Heart right ventricle (tissue), 16 donors: ENCODE measurements around the gene PRPSAP2. TPM values are rescaled to one million over a fixed set of nuclear protein-coding genes. Genes with fewer than 3 reads are reported as not detected.
A peak's percentile ranks its signal among the peaks of the same experiment; 100 is the strongest.

Experiments
- ATAC-seq, 8 donors: fragments of 200-7000 bp; cut with Tn5 transposase; one replicate each; pipeline ENCODE4 v1.9.1; 2020; ENCODE audit warnings: mild to moderate bottlenecking in 8 of 8, moderate library complexity in 8 of 8, moderate number of reproducible peaks in 1 of 8
- DNase-seq, 2 donors: peaks; one replicate each; pipeline ENCODE4 v3.0.0-alpha.2; 2020
- H3K27ac ChIP-seq, 10 donors: fragments of 200-600 bp; sonication (generic) in 2 of 10; one replicate each; pipeline versions ENCODE4 v1.5.0 to v1.8.0; 2020 to 2022; ENCODE audit warnings: mild to moderate bottlenecking in 3 of 10
- H3K27me3 ChIP-seq, 7 donors: fragments of 200-600 bp; one replicate each; pipeline ENCODE4 v1.8.0; 2021 to 2022; ENCODE audit warnings: mild to moderate bottlenecking in 2 of 7
- H3K36me3 ChIP-seq, 9 donors: fragments of 200-600 bp; sonication (generic) in 1 of 9; one replicate each; pipeline versions ENCODE4 v1.5.0 to v1.8.0; 2020 to 2022; ENCODE audit warnings: mild to moderate bottlenecking in 2 of 9
- H3K4me1 ChIP-seq, 9 donors: fragments of 200-600 bp; sonication (generic) in 1 of 9; one replicate each; pipeline versions ENCODE4 v1.5.0 to v1.8.0; 2020 to 2022; ENCODE audit warnings: mild to moderate bottlenecking in 4 of 9
- H3K4me3 ChIP-seq, 10 donors: fragments of 200-600 bp; sonication (generic) in 2 of 10; one replicate each; pipeline versions ENCODE4 v1.5.0 to v1.8.0; 2020 to 2022; ENCODE audit warnings: mild to moderate bottlenecking in 7 of 10, moderate library complexity in 2 of 10
- H3K9me3 ChIP-seq, 11 donors: fragments of 200-600 bp in 10 of 11; sonication (generic) in 2 of 11; one replicate each; pipeline versions ENCODE4 v1.5.0 to v1.8.0; 2013 to 2022; ENCODE audit warnings: mild to moderate bottlenecking in 2 of 11, control low read depth in 1 of 11, moderate library complexity in 1 of 11
- WGBS, 2 donors: extraction: QIAGEN DNeasy Blood & Tissue Kit; methylation state at CpG; one replicate each; pipeline ENCODE4 v1.1.7; 2013; ENCODE audit warnings: inconsistent platforms in 1 of 2; 5-methylcytosine and 5-hydroxymethylcytosine counted together
- intact Hi-C, 10 donors: fragments of 100-400 bp; cut with DNase I; formaldehyde crosslinking; loops; one replicate each; pipeline versions ENCODE4 v1.11.1 to v1.14.2; 2022
- polyA plus RNA-seq, 2 donors: library from polyadenylated mRNA; stranded (reverse); fragments of 200-250 nt; gene quantifications; one replicate each; pipeline ENCODE4 v1.2.3, GENCODE V29; 2013
- total RNA-seq, 10 donors: library from RNA; stranded (reverse); fragmentation: NEBNext Ultra II Directional in 3 of 10; extraction: Animal tissue kit (Norgen Biotek cat#: 25700) in 3 of 10; gene quantifications; one replicate each; pipeline versions ENCODE4 v1.2.1 to v1.2.4, GENCODE V29; 2021 to 2023
- TF ChIP-seq, protein P1 (sequence below), 9 donors: fragments of 200-600 bp; sonication (generic) in 2 of 9; IDR thresholded peaks; one replicate each; pipeline versions ENCODE4 v1.5.0 to v1.8.0; 2021 to 2022; ENCODE audit warnings: antibody characterized with exemption in 9 of 9, mild to moderate bottlenecking in 5 of 9, moderate library complexity in 1 of 9
- donor health status: Arrhythmogenic right ventricular cardiomyopathy.
- donor health status: ischemic (EF 13 %, LVEDD 7.1; RV severe dilation, severe dysfunction).
- donor health status: healthy with polysubstance abuse.
- donor health status: DM: no; HTN: yes; CAD: no.
- donor health status: DM: no; HTN: no; CAD: no.
- donor health status: ischemic (EF 25% LVEDD 6.9; RV normal size, moderate dysfunction).
- donor health status: ischemic (EF 25% LVEDD 5.7; RV mildly dilated, moderate dysfunction).
- donor health status: healthy.
- donor health status: DM: yes; HTN: yes; CAD: no.
- donor health status: Ischemic cardiomyopathy.
- donor health status: ischemic (EF 35%, LVEDD 5.7; RV mildly dilated, moderate dysfunction).
- donor health status: nonischemic (EF 11% LVEDD 7.7; RV severe dilation, severe dysfunction).
- donor health status: DM: yes; HTN: yes; CAD: no.
- donor health status: PGD.
- donor health status: ischemic (EF 29% LVEDD 5.4; RV normal size, mild dysfunction).
- donor health status: nonischemic (EF 23%, LVEDD 6.1; RV moderate dilation, normal function).

PRPSAP2 gene
- total and polyA plus RNA-seq, 12 donors = 12.8 to 23.2 (median 17.4) TPM

DNA sequence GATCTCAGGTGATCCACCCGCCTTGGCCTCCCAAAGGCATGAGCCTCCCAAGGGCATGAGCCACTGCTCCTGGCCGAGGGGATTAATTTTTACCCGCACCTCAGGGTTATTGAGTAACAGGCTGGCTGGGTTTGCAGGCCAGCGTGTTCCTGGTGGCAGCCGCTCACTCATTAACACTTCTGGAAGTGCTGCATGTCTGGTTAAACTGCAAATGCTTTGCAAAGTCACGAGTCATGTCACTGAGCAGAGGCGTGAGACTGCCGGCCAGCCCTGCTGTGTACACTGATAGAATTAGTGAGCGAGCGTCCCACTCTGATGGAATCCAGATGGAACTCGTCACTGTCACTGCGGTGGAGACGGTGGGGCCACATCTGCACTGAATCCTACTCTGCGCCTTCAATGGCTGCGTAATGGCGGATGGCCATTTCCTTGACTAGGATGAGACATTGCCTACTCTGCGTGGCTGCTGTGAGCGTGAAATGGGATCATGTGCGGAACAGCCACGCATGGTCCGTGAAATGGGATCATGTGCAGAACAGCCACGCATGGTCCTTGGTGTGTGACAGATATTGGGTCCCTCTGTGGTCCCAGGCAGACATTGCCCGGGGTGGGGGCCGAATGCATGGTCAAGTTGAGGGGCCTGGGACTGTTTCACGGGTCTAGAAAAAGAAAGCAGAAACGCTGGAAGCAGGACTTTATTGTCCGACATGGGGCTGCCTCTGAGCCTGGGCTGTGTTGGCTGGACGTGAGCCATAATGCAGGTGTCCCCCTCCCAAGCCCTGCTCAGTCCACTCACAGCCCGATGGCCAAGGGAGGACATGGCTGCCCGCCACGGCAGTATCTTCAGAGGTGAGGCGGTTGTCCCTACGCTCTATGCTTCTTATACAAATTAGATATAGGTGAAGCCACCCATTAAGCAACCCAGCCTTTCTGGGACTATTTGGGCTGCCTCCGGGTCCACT, 93.3 kb downstream of the PRPSAP2 start:
- whole genome bisulfite sequencing, 2 donors = 67 to 69% methylated on average over 34 of the region's 34 CpGs
- intact Hi-C loops = no loop called here
- H3K36me3 ChIP-seq = no peaks in the 10 kb centered on the region
- TF ChIP-seq, protein P1, sequence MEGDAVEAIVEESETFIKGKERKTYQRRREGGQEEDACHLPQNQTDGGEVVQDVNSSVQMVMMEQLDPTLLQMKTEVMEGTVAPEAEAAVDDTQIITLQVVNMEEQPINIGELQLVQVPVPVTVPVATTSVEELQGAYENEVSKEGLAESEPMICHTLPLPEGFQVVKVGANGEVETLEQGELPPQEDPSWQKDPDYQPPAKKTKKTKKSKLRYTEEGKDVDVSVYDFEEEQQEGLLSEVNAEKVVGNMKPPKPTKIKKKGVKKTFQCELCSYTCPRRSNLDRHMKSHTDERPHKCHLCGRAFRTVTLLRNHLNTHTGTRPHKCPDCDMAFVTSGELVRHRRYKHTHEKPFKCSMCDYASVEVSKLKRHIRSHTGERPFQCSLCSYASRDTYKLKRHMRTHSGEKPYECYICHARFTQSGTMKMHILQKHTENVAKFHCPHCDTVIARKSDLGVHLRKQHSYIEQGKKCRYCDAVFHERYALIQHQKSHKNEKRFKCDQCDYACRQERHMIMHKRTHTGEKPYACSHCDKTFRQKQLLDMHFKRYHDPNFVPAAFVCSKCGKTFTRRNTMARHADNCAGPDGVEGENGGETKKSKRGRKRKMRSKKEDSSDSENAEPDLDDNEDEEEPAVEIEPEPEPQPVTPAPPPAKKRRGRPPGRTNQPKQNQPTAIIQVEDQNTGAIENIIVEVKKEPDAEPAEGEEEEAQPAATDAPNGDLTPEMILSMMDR (IDR thresholded peaks at IDR 0.05) = no peak
- ATAC-seq = peak; percentile 43 to 88 (median 65)
- H3K4me3 ChIP-seq = no peak overlapping the region
- peak overlapping the region in 2 of 10 donors; percentile 23 to 27 for H3K27ac ChIP-seq
- H3K27me3 ChIP-seq = no peaks in the 10 kb centered on the region
- H3K9me3 ChIP-seq = no peaks in the 10 kb centered on the region
- peaks cover 0 to 23% (median 9%) of the 10 kb centered on the region in 9 donors for H3K4me1 ChIP-seq
- no peak for DNase-seq

DNA sequence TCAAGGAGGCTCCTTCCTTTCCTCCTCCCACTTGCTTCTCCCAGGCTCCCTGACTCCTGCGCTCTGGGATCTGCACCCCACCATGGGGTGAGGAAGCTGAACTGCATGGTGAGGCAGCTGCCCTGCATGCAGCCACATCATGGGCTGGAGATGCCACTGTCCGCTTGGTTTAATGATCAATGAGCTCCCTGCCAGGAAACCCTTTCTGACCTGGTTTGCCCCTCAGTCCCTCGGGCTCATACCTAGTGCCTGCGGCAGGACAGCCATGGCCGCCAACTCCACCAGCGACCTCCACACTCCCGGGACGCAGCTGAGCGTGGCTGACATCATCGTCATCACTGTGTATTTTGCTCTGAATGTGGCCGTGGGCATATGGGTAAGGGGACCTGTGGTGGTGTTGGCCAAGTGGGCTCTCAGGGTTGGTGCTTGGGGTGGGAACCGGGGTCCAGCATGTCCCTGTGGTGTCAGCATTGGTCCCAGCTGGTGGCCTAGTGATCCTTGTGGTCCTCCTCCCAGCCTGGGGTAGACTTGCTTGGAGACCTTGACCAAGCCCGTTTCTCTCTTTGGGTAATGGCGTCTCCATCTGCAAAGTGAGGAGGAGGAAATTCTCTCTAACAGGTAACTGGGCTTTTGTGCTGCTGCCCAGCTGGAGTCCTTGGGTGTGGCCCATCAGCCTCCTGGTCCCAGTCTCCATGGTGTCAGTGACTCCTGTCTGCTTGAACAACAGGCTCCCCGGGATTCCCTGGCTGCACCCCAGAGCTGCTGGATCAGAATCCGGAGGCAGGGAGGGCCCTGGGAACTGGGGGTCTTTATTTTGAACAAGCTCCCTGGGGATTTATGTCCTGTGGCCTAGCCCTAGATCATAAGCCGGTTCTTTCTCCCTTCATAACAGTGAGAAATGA, 94.3 kb downstream of the PRPSAP2 start, which contains the start of gene SLC5A10:
Gene SLC5A10, plus strand, starts transcription at position 225 of the 902 bp plus-strand sequence. Its CDS starts 41 bp downstream, at position 266.
- 84 to 93% methylated on average over 16 to 17 of the region's 17 CpGs for WGBS, 2 donors
- TF ChIP-seq, protein P1 (IDR thresholded peaks at IDR 0.05) = peak in 1 of 9 donors; percentile 7
- no peak within 1 kb of the TSS for H3K4me3 ChIP-seq
- DNase-seq (no peak), ATAC-seq (no peak)
- peaks cover 0 to 23% (median 9%) of the 10 kb centered on the region in 9 donors for H3K4me1 ChIP-seq
- intact Hi-C loops = no loop called here
- no peaks in the 10 kb centered on the region for H3K9me3 ChIP-seq
- no peaks in the 10 kb centered on the region for H3K36me3 ChIP-seq
- peak within 1 kb of the TSS in 1 of 10 donors; percentile 23 for H3K27ac ChIP-seq
- no peaks in the 10 kb centered on the region for H3K27me3 ChIP-seq

DNA sequence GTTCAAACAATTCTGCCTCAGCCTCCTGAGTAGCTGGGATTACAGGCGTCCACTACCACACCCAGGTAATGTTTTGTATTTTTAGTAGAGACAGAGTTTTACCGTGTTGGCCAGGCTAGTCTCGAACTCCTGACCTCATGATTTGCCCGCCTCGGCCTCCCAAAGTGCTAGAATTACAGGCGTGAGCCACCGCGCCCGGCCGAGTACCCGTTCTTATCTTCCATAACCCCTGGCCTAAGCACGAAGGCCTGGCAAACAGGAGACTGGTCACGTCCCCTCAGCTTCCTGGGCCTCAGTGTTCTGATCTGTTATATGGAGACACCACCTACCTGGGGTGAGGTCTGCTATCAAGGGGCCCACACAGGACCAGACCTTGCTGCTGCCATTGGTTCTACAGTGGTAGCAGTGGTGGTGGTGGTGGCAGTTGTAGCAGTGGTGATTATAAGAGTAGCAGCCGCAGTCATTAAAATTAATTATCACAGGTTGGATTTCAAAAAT, 95.3 kb downstream of the PRPSAP2 start:
- no peak overlapping the region for H3K4me3 ChIP-seq
- no peaks in the 10 kb centered on the region for H3K9me3 ChIP-seq
- intact Hi-C loops = no loop called here
- H3K36me3 ChIP-seq = no peaks in the 10 kb centered on the region
- ATAC-seq (no peak), DNase-seq (no peak)
- WGBS, 2 donors = 93 to 94% methylated on average over 14 of the region's 14 CpGs
- peaks cover 0 to 23% (median 9%) of the 10 kb centered on the region in 9 donors for H3K4me1 ChIP-seq
- no peak overlapping the region for H3K27ac ChIP-seq
- no peaks in the 10 kb centered on the region for H3K27me3 ChIP-seq
- TF ChIP-seq, protein P1 (IDR thresholded peaks at IDR 0.05) = no peak

DNA sequence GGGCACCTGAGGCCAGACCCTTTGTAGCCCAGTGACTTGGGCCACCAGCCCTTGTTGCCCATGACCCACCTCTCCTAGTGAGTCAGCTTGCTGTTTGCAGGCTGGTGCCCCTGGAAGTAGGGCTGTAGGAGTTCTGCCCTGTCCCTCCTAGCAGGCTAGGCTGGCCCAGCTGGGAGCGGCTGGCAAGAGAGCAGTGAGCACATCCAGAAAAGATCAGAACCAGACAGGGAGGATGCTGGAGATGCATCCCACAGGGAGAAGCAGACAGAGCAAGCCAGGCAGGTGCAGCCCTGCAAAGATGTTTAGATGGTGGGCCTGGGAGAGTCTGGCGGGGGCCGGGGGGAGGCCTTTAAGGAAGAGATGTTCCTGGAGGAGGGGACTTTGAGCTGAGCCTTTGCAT, 96.4 kb downstream of the PRPSAP2 start:
- intact Hi-C loops = no loop called here
- ATAC-seq (no peak), DNase-seq (no peak)
- TF ChIP-seq, protein P1 (IDR thresholded peaks at IDR 0.05) = no peak
- H3K27me3 ChIP-seq = no peaks in the 10 kb centered on the region
- WGBS, 2 donors = 91% methylated on average over 3 of the region's 3 CpGs
- H3K9me3 ChIP-seq = no peaks in the 10 kb centered on the region
- H3K4me3 ChIP-seq = no peak overlapping the region
- H3K27ac ChIP-seq = no peak overlapping the region
- H3K4me1 ChIP-seq = peaks cover 0 to 20% (median 5%) of the 10 kb centered on the region in 9 donors
- no peaks in the 10 kb centered on the region for H3K36me3 ChIP-seq
